NCI-H524 (cell line): ENCODE measurements around the gene GP1BA.

Experiments used
- DNase-seq, 2 experiments: peaks; one replicate each; lab custom pipeline; 2025; lab: John Stamatoyannopoulos, UW

The GP1BA gene

GRCh38 chr17:4950746-4951204 is 18.7 kb downstream of the GP1BA start, which contains the start of gene ENO3:
ENO3 (plus strand) TSS chr17:4951119; CDS start chr17:4951830, 711 bp downstream.
- DNase-seq: peak; percentile 61 to 80

GRCh38 chr17:4951486-4951885 is 19.4 kb downstream of the GP1BA start:
- DNase-seq: no peak

GRCh38 chr17:4953451-4953961 is 21.4 kb downstream of the GP1BA start:
- DNase-seq: no peak

GRCh38 chr17:4955091-4955490 is 23.0 kb downstream of the GP1BA start:
- DNase-seq: no peak

GRCh38 chr17:4956493-4957061 is 24.5 kb downstream of the GP1BA start:
- no peak for DNase-seq

GRCh38 chr17:4958102-4958501 is 26.0 kb downstream of the GP1BA start:
- DNase-seq: no peak

GRCh38 chr17:4959261-4959965 is 27.3 kb downstream of the GP1BA start:
- DNase-seq: no peak

- no peak for DNase-seq
These were observed 28.3 kb downstream of the GP1BA start for GRCh38 chr17:4960279-4960922.

- DNase-seq: no peak
These were observed 33.4 kb downstream of the GP1BA start for GRCh38 chr17:4965311-4965986.

- DNase-seq: peak; percentile 96 to 99
These were observed 34.9 kb downstream of the GP1BA start for GRCh38 chr17:4966844-4967538.

GRCh38 chr17:4967539-4968485 is 35.7 kb downstream of the GP1BA start, which contains the start of gene SPAG7:
SPAG7 (minus strand) TSS chr17:4967817; CDS start chr17:4967804, 13 bp downstream.
- peak; percentile 90 to 91 for DNase-seq

- DNase-seq: no peak
These were observed 36.5 kb downstream of the GP1BA start for GRCh38 chr17:4968486-4969046.

GRCh38 chr17:4969047-4969550 is 37.0 kb downstream of the GP1BA start:
- DNase-seq: no peak

GRCh38 chr17:4969551-4970173 is 37.6 kb downstream of the GP1BA start:
- no peak for DNase-seq

GRCh38 chr17:4970273-4970672 is 38.2 kb downstream of the GP1BA start:
- no peak for DNase-seq

- no peak for DNase-seq
These were observed 39.7 kb downstream of the GP1BA start for GRCh38 chr17:4971826-4972225.

GRCh38 chr17:4972322-4972721 is 40.2 kb downstream of the GP1BA start:
- DNase-seq: no peak

- DNase-seq: no peak
These were observed 40.7 kb downstream of the GP1BA start for GRCh38 chr17:4972752-4973151.
